Activated naive CD8-positive, alpha-beta T cell treated with anti-CD3 and anti-CD28 coated beads, Interleukin-2, amount 10 ng/mL, durations not matched to agents 7 days and 5 days (primary cell): ENCODE measurements around the gene PTPRB. TPM values are rescaled to one million over a fixed set of nuclear protein-coding genes. Genes with fewer than 3 reads are reported as not detected.

Experiments used
- ATAC-seq: fragments of 150-1000 bp; cut with Tn5 transposase; one replicate; pipeline ENCODE4 v1.10.0; 2021; ENCODE audit warnings: low read depth, moderate library complexity
- POLR2A ChIA-PET: fragments of 350-600 bp; sonication (Branson Sonifier 250); formaldehyde crosslinking; loops from one replicate; lab custom pipeline; 2021; ENCODE audit warnings: antibody characterized with exemption; lab: Charles Lee
- DNase-seq: peaks from one replicate; pipeline ENCODE4 v3.0.0; 2021
- H3K27ac Mint-ChIP-seq: one replicate; pipeline ENCODE4 v1.8.0; 2022; ENCODE audit warnings: mild to moderate bottlenecking, mixed read lengths
- H3K27me3 Mint-ChIP-seq: one replicate; pipeline ENCODE4 v1.8.0; 2022; ENCODE audit warnings: mild to moderate bottlenecking, moderate library complexity, mixed read lengths
- H3K36me3 Mint-ChIP-seq: one replicate; pipeline ENCODE4 v1.8.0; 2021; ENCODE audit warnings: mild to moderate bottlenecking, mixed read lengths
- H3K4me1 Mint-ChIP-seq: one replicate; pipeline ENCODE4 v1.8.0; 2021; ENCODE audit warnings: mixed read lengths
- H3K4me3 Mint-ChIP-seq: one replicate; pipeline ENCODE4 v1.8.0; 2022; ENCODE audit warnings: mild to moderate bottlenecking, moderate library complexity, mixed read lengths
- H3K9me3 Mint-ChIP-seq: one replicate; pipeline ENCODE4 v1.8.0; 2021; ENCODE audit warnings: mixed read lengths
- total RNA-seq, 2 experiments: library from RNA; stranded (reverse); gene quantifications; one replicate each; pipeline ENCODE4 v1.2.3, GENCODE V29; 2021

PTPRB gene
- total RNA-seq, 2 experiments from 2014 or later: not detected

GRCh38 chr12:70561550-70561949 lies 75.7 kb downstream of the PTPRB start:
- POLR2A ChIA-PET: no interaction called here
- H3K4me1 Mint-ChIP-seq: no peaks in the 10 kb centered on the region
- H3K9me3 Mint-ChIP-seq: no peaks in the 10 kb centered on the region
- no peaks in the 10 kb centered on the region for H3K36me3 Mint-ChIP-seq
- DNase-seq: no peak
- H3K27ac Mint-ChIP-seq: no peak overlapping the region
- H3K4me3 Mint-ChIP-seq: no peak overlapping the region
- no peak for ATAC-seq
- peaks cover 7% of the 10 kb centered on the region for H3K27me3 Mint-ChIP-seq

- ATAC-seq: no peak
- no peak for DNase-seq
- Mint-ChIP-seq H3K36me3 (no peaks in the 10 kb centered on the region), H3K9me3 (no peaks in the 10 kb centered on the region), H3K4me1 (no peaks in the 10 kb centered on the region), H3K27ac (no peak overlapping the region), H3K27me3 (peaks cover 5% of the 10 kb centered on the region), H3K4me3 (no peak overlapping the region)
- POLR2A ChIA-PET: no interaction called here
Observed at GRCh38 chr12:70560671-70561070, 76.6 kb downstream of the PTPRB start.

- ATAC-seq (no peak), DNase-seq (no peak)
- POLR2A ChIA-PET: no interaction called here
- Mint-ChIP-seq H3K4me3 (no peak overlapping the region), H3K27me3 (peaks cover 3% of the 10 kb centered on the region), H3K9me3 (no peaks in the 10 kb centered on the region), H3K27ac (no peak overlapping the region), H3K36me3 (no peaks in the 10 kb centered on the region), H3K4me1 (no peaks in the 10 kb centered on the region)
Observed at GRCh38 chr12:70559390-70559789, 77.8 kb downstream of the PTPRB start.

GRCh38 chr12:70557583-70558191 lies 79.5 kb downstream of the PTPRB start:
- no peaks in the 10 kb centered on the region for H3K36me3 Mint-ChIP-seq
- H3K9me3 Mint-ChIP-seq: no peaks in the 10 kb centered on the region
- H3K27ac Mint-ChIP-seq: no peak overlapping the region
- H3K4me1 Mint-ChIP-seq: no peaks in the 10 kb centered on the region
- DNase-seq: no peak
- H3K27me3 Mint-ChIP-seq: no peaks in the 10 kb centered on the region
- no peak overlapping the region for H3K4me3 Mint-ChIP-seq
- no peak for ATAC-seq
- POLR2A ChIA-PET: no interaction called here

GRCh38 chr12:70556179-70556869 lies 80.9 kb downstream of the PTPRB start:
- no peak for DNase-seq
- Mint-ChIP-seq H3K4me1 (no peaks in the 10 kb centered on the region), H3K4me3 (no peak overlapping the region), H3K36me3 (no peaks in the 10 kb centered on the region), H3K9me3 (no peaks in the 10 kb centered on the region), H3K27ac (no peak overlapping the region), H3K27me3 (no peaks in the 10 kb centered on the region)
- POLR2A ChIA-PET: no interaction called here
- no peak for ATAC-seq

- H3K9me3 Mint-ChIP-seq: no peaks in the 10 kb centered on the region
- no peaks in the 10 kb centered on the region for H3K27me3 Mint-ChIP-seq
- H3K27ac Mint-ChIP-seq: no peak overlapping the region
- POLR2A ChIA-PET: no interaction called here
- ATAC-seq: no peak
- H3K4me3 Mint-ChIP-seq: no peak overlapping the region
- H3K36me3 Mint-ChIP-seq: no peaks in the 10 kb centered on the region
- no peaks in the 10 kb centered on the region for H3K4me1 Mint-ChIP-seq
- no peak for DNase-seq
Observed at GRCh38 chr12:70555081-70555480, 82.1 kb downstream of the PTPRB start.

- DNase-seq (no peak), ATAC-seq (no peak)
- Mint-ChIP-seq H3K4me3 (no peak overlapping the region), H3K27me3 (no peaks in the 10 kb centered on the region), H3K4me1 (no peaks in the 10 kb centered on the region), H3K9me3 (no peaks in the 10 kb centered on the region), H3K27ac (no peak overlapping the region), H3K36me3 (no peaks in the 10 kb centered on the region)
- POLR2A ChIA-PET: no interaction called here
Observed at GRCh38 chr12:70553391-70553859, 83.8 kb downstream of the PTPRB start.

- POLR2A ChIA-PET: no interaction called here
- DNase-seq (no peak), ATAC-seq (no peak)
- Mint-ChIP-seq H3K4me3 (no peak overlapping the region), H3K27me3 (no peaks in the 10 kb centered on the region), H3K9me3 (no peaks in the 10 kb centered on the region), H3K27ac (no peak overlapping the region), H3K4me1 (no peaks in the 10 kb centered on the region), H3K36me3 (no peaks in the 10 kb centered on the region)
Observed at GRCh38 chr12:70551731-70552130, 85.5 kb downstream of the PTPRB start.

- POLR2A ChIA-PET: no interaction called here
- H3K4me1 Mint-ChIP-seq: no peaks in the 10 kb centered on the region
- no peaks in the 10 kb centered on the region for H3K36me3 Mint-ChIP-seq
Observed at GRCh38 chr12:70550180-70550577, 87.0 kb downstream of the PTPRB start.

GRCh38 chr12:70549340-70550179 lies 87.7 kb downstream of the PTPRB start:
- Mint-ChIP-seq H3K4me1 (no peaks in the 10 kb centered on the region), H3K4me3 (no peak overlapping the region), H3K9me3 (no peaks in the 10 kb centered on the region), H3K27ac (no peak overlapping the region), H3K36me3 (no peaks in the 10 kb centered on the region), H3K27me3 (peaks cover 4% of the 10 kb centered on the region)
- no peak for ATAC-seq
- POLR2A ChIA-PET: no interaction called here
- no peak for DNase-seq

More at GRCh38 chr12:70550180-70550577, 87.0 kb downstream of the PTPRB start:
- peaks cover 4% of the 10 kb centered on the region for H3K27me3 Mint-ChIP-seq
- H3K4me3 Mint-ChIP-seq: no peak overlapping the region
- DNase-seq: no peak
- no peak overlapping the region for H3K27ac Mint-ChIP-seq
- no peaks in the 10 kb centered on the region for H3K9me3 Mint-ChIP-seq
- no peak for ATAC-seq

GRCh38 chr12:70543444-70543843 lies 93.8 kb downstream of the PTPRB start:
- H3K4me3 Mint-ChIP-seq: no peak overlapping the region
- DNase-seq (no peak), ATAC-seq (no peak)
- POLR2A ChIA-PET: no interaction called here
- H3K27me3 Mint-ChIP-seq: peaks cover 8% of the 10 kb centered on the region
- no peaks in the 10 kb centered on the region for H3K36me3 Mint-ChIP-seq
- H3K9me3 Mint-ChIP-seq: no peaks in the 10 kb centered on the region
- H3K4me1 Mint-ChIP-seq: no peaks in the 10 kb centered on the region
- no peak overlapping the region for H3K27ac Mint-ChIP-seq

GRCh38 chr12:70540996-70541395 lies 96.2 kb downstream of the PTPRB start:
- POLR2A ChIA-PET: no interaction called here
- H3K27me3 Mint-ChIP-seq: peaks cover 4% of the 10 kb centered on the region
- ATAC-seq (no peak), DNase-seq (no peak)
- no peaks in the 10 kb centered on the region for H3K36me3 Mint-ChIP-seq
- no peak overlapping the region for H3K4me3 Mint-ChIP-seq
- H3K27ac Mint-ChIP-seq: no peak overlapping the region
- peaks cover 1% of the 10 kb centered on the region for H3K9me3 Mint-ChIP-seq
- no peaks in the 10 kb centered on the region for H3K4me1 Mint-ChIP-seq

- H3K9me3 Mint-ChIP-seq: peaks cover 4% of the 10 kb centered on the region
- POLR2A ChIA-PET: no interaction called here
- no peaks in the 10 kb centered on the region for H3K4me1 Mint-ChIP-seq
- no peak overlapping the region for H3K4me3 Mint-ChIP-seq
- no peaks in the 10 kb centered on the region for H3K36me3 Mint-ChIP-seq
- ATAC-seq (no peak), DNase-seq (no peak)
- peaks cover 7% of the 10 kb centered on the region for H3K27me3 Mint-ChIP-seq
- H3K27ac Mint-ChIP-seq: no peak overlapping the region
Observed at GRCh38 chr12:70536650-70537049, 100.6 kb downstream of the PTPRB start.
